Esophagus muscularis mucosa (tissue), 4 donors: ENCODE results near the gene THNSL1. TPM values are rescaled to one million over a fixed set of nuclear protein-coding genes. Genes with fewer than 3 reads are reported as not detected.
"Not testable (repeated sequence)": the region's sequence is repeated elsewhere in the genome, so short reads cannot be mapped to it uniquely, and the experiment has no call there.

Experiments
- DNase-seq: peaks from one replicate; pipeline ENCODE4 v3.0.0-alpha.2; 2017; ENCODE audit errors: extremely low spot score
- H3K27ac ChIP-seq, 4 donors: fragments of 200-600 bp; sonication (generic); replicated peaks in 1 of 4; 1 replicate in 3 of 4; 2 replicates in 1 of 4; pipeline ENCODE4 v1.5.1; 2016 to 2019; ENCODE audit warnings: mild to moderate bottlenecking in 1 of 4
- H3K27me3 ChIP-seq, 4 donors: fragments of 200-600 bp; sonication (generic); one replicate each; pipeline versions ENCODE4 v1.5.1 to v1.6.0; 2016 to 2019
- H3K36me3 ChIP-seq, 4 donors: fragments of 200-600 bp; sonication (generic); one replicate each; pipeline ENCODE4 v1.5.1; 2016 to 2019
- H3K4me1 ChIP-seq, 4 donors: fragments of 200-600 bp; sonication (generic); one replicate each; pipeline ENCODE4 v1.5.1; 2016 to 2019
- H3K4me3 ChIP-seq, 4 donors: fragments of 200-600 bp; sonication (generic); 1 replicate in 2 of 4; 2 replicates in 2 of 4; pipeline ENCODE4 v1.5.1; 2016 to 2019; ENCODE audit warnings: mild to moderate bottlenecking in 4 of 4, moderate library complexity in 1 of 4
- H3K9me3 ChIP-seq, 4 donors: fragments of 200-600 bp; sonication (generic); 1 replicate in 3 of 4; 2 replicates in 1 of 4; pipeline ENCODE4 v1.5.1; 2016 to 2019
- CTCF ChIP-seq, 3 experiments: fragments of 200-600 bp in 2 of 3; fragments of 450-650 bp in 1 of 3; sonication (generic) in 2 of 3; IDR thresholded peaks; one replicate each; pipeline ENCODE4 v1.5.1; 2017 to 2019; ENCODE audit warnings: antibody characterized with exemption in 3 of 3, mild to moderate bottlenecking in 2 of 3, moderate library complexity in 1 of 3
- EP300 ChIP-seq: sonication (generic); formaldehyde crosslinking; IDR thresholded peaks from one replicate; pipeline ENCODE4 v1.6.1; 2017; ENCODE audit warnings: antibody characterized with exemption
- POLR2A ChIP-seq: fragments of 450-650 bp; IDR thresholded peaks from one replicate; pipeline ENCODE4 v1.6.1; 2017; ENCODE audit warnings: antibody characterized with exemption, moderate library complexity, mild to moderate bottlenecking, low read depth
- POLR2AphosphoS5 ChIP-seq, 2 donors: sonication (generic); formaldehyde crosslinking; IDR thresholded peaks; one replicate each; pipeline ENCODE4 v1.6.1; 2017; ENCODE audit warnings: antibody characterized with exemption in 2 of 2
- WGBS: methylation state at CpG from one replicate; pipeline ENCODE4 v1.1.5; 2018; 5-methylcytosine and 5-hydroxymethylcytosine counted together
- intact Hi-C: fragments of 100-400 bp; cut with DNase I; formaldehyde crosslinking; loops from one replicate; pipeline ENCODE4 v1.15.1; 2023
- total RNA-seq, 4 donors: library from RNA; depleted of rRNA; stranded (reverse); fragments of >200 nt; gene quantifications; one replicate each; pipeline versions ENCODE4 v1.1.0 to v1.2.1, GENCODE V29; 2016

Gene THNSL1
- total RNA-seq, 4 donors from 2014 or later, result 0.65 to 1.1 (median 0.75) TPM

- no peaks in the 10 kb centered on the region for H3K36me3 ChIP-seq
- H3K9me3 ChIP-seq, result no peaks in the 10 kb centered on the region
- no peaks in the 10 kb centered on the region for H3K4me1 ChIP-seq
- intact Hi-C loops, result no loop called here
- TF ChIP-seq CTCF (IDR thresholded peaks at IDR 0.05) (no peak), POLR2AphosphoS5 (IDR thresholded peaks at IDR 0.05) (no peak), EP300 (no peak)
- H3K4me3 ChIP-seq, result no peak overlapping the region
- no peak for DNase-seq
- H3K27me3 ChIP-seq, result peaks cover 0 to 3% (median 0%) of the 10 kb centered on the region in 4 donors
- no peak overlapping the region for H3K27ac ChIP-seq
Observed at GRCh38 chr10:24995072-24995471, 21.3 kb upstream of the THNSL1 start.

GRCh38 chr10:24998044-24998443 is 18.4 kb upstream of the THNSL1 start:
- H3K27me3 ChIP-seq, result peaks cover 0 to 3% (median 0%) of the 10 kb centered on the region in 4 donors
- no peaks in the 10 kb centered on the region for H3K4me1 ChIP-seq
- H3K4me3 ChIP-seq, result no peak overlapping the region
- no peaks in the 10 kb centered on the region for H3K9me3 ChIP-seq
- intact Hi-C loops, result no loop called here
- no peak overlapping the region for H3K27ac ChIP-seq
- 86% methylated on average over 3 of the region's 3 CpGs for WGBS
- no peak for DNase-seq
- no peaks in the 10 kb centered on the region for H3K36me3 ChIP-seq
- TF ChIP-seq POLR2AphosphoS5 (IDR thresholded peaks at IDR 0.05) (no peak), CTCF (IDR thresholded peaks at IDR 0.05) (no peak), POLR2A (no peak), EP300 (no peak)

DNA sequence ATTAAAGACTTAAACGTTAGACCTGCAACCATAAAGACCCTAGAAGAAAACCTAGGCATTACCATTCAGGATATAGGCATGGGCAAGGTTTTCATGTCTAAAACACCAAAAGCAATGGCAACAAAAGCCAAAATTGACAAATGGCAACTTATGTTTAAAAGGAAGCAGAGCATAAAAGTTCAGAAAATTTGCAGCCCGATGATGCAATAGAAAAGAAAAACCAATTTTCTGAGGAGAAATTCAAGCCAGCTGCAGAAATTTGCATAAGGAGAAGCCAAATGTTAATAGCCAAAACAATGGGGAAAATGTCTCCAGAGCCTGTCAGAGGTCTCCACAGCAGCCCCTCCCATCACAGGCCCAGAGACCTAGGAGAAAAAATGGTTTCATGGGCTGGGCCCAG is 4.8 kb upstream of the THNSL1 start:
- H3K9me3 ChIP-seq, DNase-seq, H3K27ac ChIP-seq, H3K4me3 ChIP-seq, H3K4me1 ChIP-seq, H3K27me3 ChIP-seq, H3K36me3 ChIP-seq, intact Hi-C loops: not testable (repeated sequence)
- 92% methylated on average over 2 of the region's 2 CpGs for WGBS

GRCh38 chr10:25014579-25014978 is 1.8 kb upstream of the THNSL1 start:
- Histone ChIP-seq H3K27ac (no peak overlapping the region), H3K9me3 (no peaks in the 10 kb centered on the region), H3K27me3 (no peaks in the 10 kb centered on the region), H3K4me1 (peaks cover 4 to 22% (median 14%) of the 10 kb centered on the region in 4 donors), H3K36me3 (no peaks in the 10 kb centered on the region), H3K4me3 (no peak overlapping the region)
- intact Hi-C loops, result no loop called here
- TF ChIP-seq POLR2A (no peak), EP300 (no peak), CTCF (IDR thresholded peaks at IDR 0.05) (no peak), POLR2AphosphoS5 (IDR thresholded peaks at IDR 0.05) (no peak)
- no peak for DNase-seq

GRCh38 chr10:25015828-25016375 is 510 bp upstream of the THNSL1 start, which contains the start of gene ENKUR:
TSS of gene ENKUR (minus strand) at chr10:25016158. CDS start at chr10:25015936, 222 bp downstream.
- peak; percentile 97 for DNase-seq
- Histone ChIP-seq H3K27me3 (no peaks in the 10 kb centered on the region), H3K4me1 (peaks cover 4 to 22% (median 14%) of the 10 kb centered on the region in 4 donors), H3K36me3 (no peaks in the 10 kb centered on the region), H3K27ac (peak within 1 kb of the TSS; percentile 74 to 95 (median 91)), H3K9me3 (no peaks in the 10 kb centered on the region), H3K4me3 (peak within 1 kb of the TSS; percentile 62 to 79 (median 72))
- TF ChIP-seq EP300 (no peak), POLR2A (no peak), POLR2AphosphoS5 (IDR thresholded peaks at IDR 0.05) (no peak), CTCF (IDR thresholded peaks at IDR 0.05) (no peak)
- whole genome bisulfite sequencing, result under 1% methylated on average over 16 of the region's 16 CpGs
- intact Hi-C loops, result loop anchor here (5.0 kb wide), 1 partner anchor 294 kb away; the partner anchor contains the start of gene ARHGAP21
